ENCODE results near the gene DIP2B. TPM values are rescaled to one million over a fixed set of nuclear protein-coding genes. Genes with fewer than 3 reads are reported as not detected.

DIP2B gene
- total RNA-seq, 1 donor from 2014 or later: 8.5 TPM

GRCh38 chr12:50689437-50689836, 184.7 kb downstream of the DIP2B start:
- H3K4me3 ChIP-seq: no peak overlapping the region
- TF ChIP-seq, protein P1, sequence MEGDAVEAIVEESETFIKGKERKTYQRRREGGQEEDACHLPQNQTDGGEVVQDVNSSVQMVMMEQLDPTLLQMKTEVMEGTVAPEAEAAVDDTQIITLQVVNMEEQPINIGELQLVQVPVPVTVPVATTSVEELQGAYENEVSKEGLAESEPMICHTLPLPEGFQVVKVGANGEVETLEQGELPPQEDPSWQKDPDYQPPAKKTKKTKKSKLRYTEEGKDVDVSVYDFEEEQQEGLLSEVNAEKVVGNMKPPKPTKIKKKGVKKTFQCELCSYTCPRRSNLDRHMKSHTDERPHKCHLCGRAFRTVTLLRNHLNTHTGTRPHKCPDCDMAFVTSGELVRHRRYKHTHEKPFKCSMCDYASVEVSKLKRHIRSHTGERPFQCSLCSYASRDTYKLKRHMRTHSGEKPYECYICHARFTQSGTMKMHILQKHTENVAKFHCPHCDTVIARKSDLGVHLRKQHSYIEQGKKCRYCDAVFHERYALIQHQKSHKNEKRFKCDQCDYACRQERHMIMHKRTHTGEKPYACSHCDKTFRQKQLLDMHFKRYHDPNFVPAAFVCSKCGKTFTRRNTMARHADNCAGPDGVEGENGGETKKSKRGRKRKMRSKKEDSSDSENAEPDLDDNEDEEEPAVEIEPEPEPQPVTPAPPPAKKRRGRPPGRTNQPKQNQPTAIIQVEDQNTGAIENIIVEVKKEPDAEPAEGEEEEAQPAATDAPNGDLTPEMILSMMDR (IDR thresholded peaks at IDR 0.05): no peak
- intact Hi-C loops (cut with DNase I): no loop called here
- no peaks in the 10 kb centered on the region for H3K9me3 ChIP-seq
- no peak for DNase-seq (ENCODE audit: low spot score in 2 of 2)
- no peak overlapping the region for H3K27ac ChIP-seq
- H3K27me3 ChIP-seq: no peaks in the 10 kb centered on the region
- peaks cover 29 to 53% of the 10 kb centered on the region in 2 donors for H3K36me3 ChIP-seq
- no peaks in the 10 kb centered on the region for H3K4me1 ChIP-seq

DNA sequence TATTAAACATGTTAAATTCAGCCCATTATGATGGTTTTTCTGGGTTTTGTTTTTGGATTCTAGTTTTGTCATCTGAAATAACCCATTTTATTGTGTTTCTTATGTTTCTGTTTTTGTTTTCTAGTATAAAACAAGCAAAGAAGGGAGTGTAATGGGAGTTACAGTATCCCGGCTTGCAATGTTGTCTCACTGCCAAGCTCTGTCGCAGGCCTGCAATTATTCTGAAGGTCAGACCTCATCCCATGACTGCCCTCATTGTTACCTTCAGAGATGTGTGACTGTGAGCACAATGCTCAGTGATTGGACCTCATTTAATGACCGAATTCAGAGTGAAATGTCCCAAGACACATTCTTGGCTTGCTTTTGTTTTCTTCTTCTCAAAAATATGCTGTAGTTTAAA, 186.1 kb downstream of the DIP2B start:
- Histone ChIP-seq H3K27me3 (no peaks in the 10 kb centered on the region), H3K27ac (no peak overlapping the region), H3K4me3 (no peak overlapping the region), H3K36me3 (peaks cover 31 to 62% of the 10 kb centered on the region in 2 donors), H3K4me1 (no peaks in the 10 kb centered on the region), H3K9me3 (no peaks in the 10 kb centered on the region)
- TF ChIP-seq, protein P1 (IDR thresholded peaks at IDR 0.05): no peak
- DNase-seq (ENCODE audit: low spot score in 2 of 2): no peak
- intact Hi-C loops (cut with DNase I): no loop called here

GRCh38 chr12:50695961-50696360, 191.2 kb downstream of the DIP2B start:
- TF ChIP-seq, protein P1 (IDR thresholded peaks at IDR 0.05): no peak
- H3K9me3 ChIP-seq: no peaks in the 10 kb centered on the region
- intact Hi-C loops (cut with DNase I): no loop called here
- no peak for DNase-seq (ENCODE audit: low spot score in 2 of 2)
- no peaks in the 10 kb centered on the region for H3K27me3 ChIP-seq
- H3K4me1 ChIP-seq: no peaks in the 10 kb centered on the region
- H3K27ac ChIP-seq: no peak overlapping the region
- peaks cover 46 to 58% of the 10 kb centered on the region in 2 donors for H3K36me3 ChIP-seq
- H3K4me3 ChIP-seq: no peak overlapping the region

GRCh38 chr12:50696931-50697330, 192.1 kb downstream of the DIP2B start:
- H3K9me3 ChIP-seq: no peaks in the 10 kb centered on the region
- no peak for DNase-seq (ENCODE audit: low spot score in 2 of 2)
- TF ChIP-seq, protein P1 (IDR thresholded peaks at IDR 0.05): no peak
- no peaks in the 10 kb centered on the region for H3K27me3 ChIP-seq
- no peaks in the 10 kb centered on the region for H3K4me1 ChIP-seq
- H3K27ac ChIP-seq: no peak overlapping the region
- peaks cover 48 to 60% of the 10 kb centered on the region in 2 donors for H3K36me3 ChIP-seq
- intact Hi-C loops (cut with DNase I): no loop called here
- no peak overlapping the region for H3K4me3 ChIP-seq

DNA sequence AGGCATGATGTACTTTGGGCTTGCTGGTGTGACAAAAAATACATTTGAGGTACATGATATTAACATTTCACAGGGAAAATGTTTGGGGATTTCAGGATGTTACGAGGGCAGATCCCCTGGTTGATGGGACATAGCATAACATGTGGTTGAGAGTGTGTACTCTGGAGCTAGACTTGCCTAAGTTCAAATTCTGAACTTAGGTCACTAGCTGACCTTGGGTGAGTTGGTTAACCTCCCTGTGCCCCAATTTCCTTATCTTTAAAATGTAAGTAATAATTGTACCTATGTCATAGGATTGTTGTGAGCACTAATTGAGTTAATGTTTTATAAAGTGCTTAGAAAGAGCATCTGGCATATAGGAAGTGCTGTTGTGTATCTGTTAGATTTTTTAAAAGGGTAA, 194.4 kb downstream of the DIP2B start:
- TF ChIP-seq, protein P1 (IDR thresholded peaks at IDR 0.05): no peak
- H3K4me1 ChIP-seq: no peaks in the 10 kb centered on the region
- H3K4me3 ChIP-seq: no peak overlapping the region
- H3K36me3 ChIP-seq: peaks cover 48 to 52% of the 10 kb centered on the region in 2 donors
- intact Hi-C loops (cut with DNase I): no loop called here
- no peak for DNase-seq (ENCODE audit: low spot score in 2 of 2)
- H3K27me3 ChIP-seq: no peaks in the 10 kb centered on the region
- no peak overlapping the region for H3K27ac ChIP-seq
- H3K9me3 ChIP-seq: no peaks in the 10 kb centered on the region

DNA sequence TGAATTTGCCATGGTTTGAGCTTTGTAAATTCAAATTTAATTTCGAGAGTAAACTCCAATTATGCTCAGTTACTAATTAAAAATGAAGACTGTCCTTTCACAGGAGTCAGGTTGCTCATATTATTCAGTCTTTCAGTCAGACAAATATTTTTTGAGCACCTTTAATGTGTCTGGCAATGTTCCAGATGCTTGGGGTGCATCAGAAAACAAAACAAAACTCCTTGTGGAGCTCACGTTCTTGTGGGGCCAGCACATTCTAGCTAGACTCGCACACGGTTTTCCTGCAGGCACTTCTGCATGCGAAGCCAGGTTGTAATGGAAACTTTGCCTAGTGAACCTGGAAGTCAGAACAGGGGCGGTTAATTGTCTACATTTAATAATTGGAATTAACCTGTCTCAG, 195.2 kb downstream of the DIP2B start:
- no peaks in the 10 kb centered on the region for H3K4me1 ChIP-seq
- peaks cover 52 to 60% of the 10 kb centered on the region in 2 donors for H3K36me3 ChIP-seq
- H3K27me3 ChIP-seq: no peaks in the 10 kb centered on the region
- H3K9me3 ChIP-seq: no peaks in the 10 kb centered on the region
- no peak for DNase-seq (ENCODE audit: low spot score in 2 of 2)
- no peak overlapping the region for H3K27ac ChIP-seq
- TF ChIP-seq, protein P1 (IDR thresholded peaks at IDR 0.05): no peak
- intact Hi-C loops (cut with DNase I): no loop called here
- no peak overlapping the region for H3K4me3 ChIP-seq

Data from ascending aorta (tissue), 2 donors.